Forelimb muscle (tissue), 1 donor: ENCODE results near the gene GPC6. TPM values are rescaled to one million over a fixed set of nuclear protein-coding genes. Genes with fewer than 3 reads are reported as not detected.
"Not testable (repeated sequence)": the region's sequence is repeated elsewhere in the genome, so short reads cannot be mapped to it uniquely, and the experiment has no call there.

Experiments used
- DNase-seq: peaks from one replicate; pipeline ENCODE4 v3.0.0-alpha.2; 2013; ENCODE audit warnings: low read depth
- polyA plus RNA-seq: library from polyadenylated mRNA; unstranded; fragments of 120-200 nt; gene quantifications from one replicate; pipeline ENCODE4 v1.2.1, GENCODE V29; 2013; ENCODE audit not compliant: insufficient read length

GPC6 gene
- polyA plus RNA-seq, 1 donor = 8.2 TPM

GRCh38 chr13:94323764-94324758 lies 1097.5 kb downstream of the GPC6 start:
- DNase-seq = no peak

- DNase-seq = no peak
These were observed 1098.3 kb downstream of the GPC6 start for GRCh38 chr13:94324767-94325540.

- DNase-seq = no peak
These were observed 1099.0 kb downstream of the GPC6 start for GRCh38 chr13:94325650-94326049.

- no peak for DNase-seq
These were observed 1100.7 kb downstream of the GPC6 start for GRCh38 chr13:94327318-94327717.

- no peak for DNase-seq
These were observed 1101.9 kb downstream of the GPC6 start for GRCh38 chr13:94328381-94329041.

DNA sequence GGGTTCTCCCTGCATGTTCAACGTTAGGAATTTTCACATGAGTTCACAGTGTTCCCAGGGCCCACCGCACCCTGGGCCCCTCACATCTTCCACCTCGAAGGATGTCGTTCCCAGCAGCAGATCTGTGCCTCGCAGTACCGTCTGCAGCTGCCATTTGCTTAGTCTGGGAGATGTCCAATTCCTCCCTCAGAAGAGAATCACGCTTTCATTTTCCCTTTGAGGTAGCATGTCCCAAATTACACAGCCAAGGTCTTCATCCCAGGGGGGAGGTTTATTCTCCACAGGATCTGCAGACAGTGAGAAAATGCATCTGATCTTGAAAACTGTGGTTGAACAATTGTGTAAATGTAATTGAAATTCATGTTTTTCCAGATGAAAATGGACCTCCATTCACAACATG lies 1102.7 kb downstream of the GPC6 start:
- DNase-seq = no peak

DNA sequence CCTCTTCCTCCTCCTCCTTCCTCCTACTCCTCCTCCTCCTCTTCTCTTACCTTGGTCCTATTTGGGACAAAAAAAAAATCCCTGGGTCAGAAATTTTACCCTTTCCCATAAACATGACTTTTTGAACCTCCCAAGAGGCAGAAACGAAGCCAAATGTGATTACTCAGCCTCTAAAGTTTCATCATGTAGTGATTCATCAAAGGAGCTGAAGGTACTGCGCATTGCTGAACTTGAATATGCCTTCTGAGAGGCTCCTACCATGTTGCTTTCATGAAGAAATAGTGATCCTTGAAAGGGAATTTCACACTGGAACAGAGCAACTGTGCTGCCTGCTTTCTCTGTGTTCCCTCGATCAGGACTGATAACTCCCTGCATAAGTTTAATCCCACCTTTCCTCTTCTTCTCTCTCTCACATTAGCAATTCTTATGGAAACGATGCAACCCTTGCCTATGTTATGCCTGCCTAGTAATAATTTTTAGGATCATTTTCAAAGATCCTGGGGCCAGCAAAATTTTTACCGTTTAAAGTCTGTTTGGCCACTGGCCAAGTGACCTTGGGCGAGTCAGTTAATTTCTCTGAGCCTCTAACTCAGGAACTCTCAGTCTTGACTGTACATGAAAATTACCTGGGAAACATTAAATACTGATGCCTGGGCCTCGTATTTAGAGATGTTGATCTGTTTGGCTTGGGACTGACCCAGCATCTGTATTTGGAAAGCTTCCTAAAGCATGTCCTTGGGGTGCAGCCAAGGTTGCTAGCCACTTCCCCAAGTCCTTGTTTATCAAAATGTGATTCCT lies 1103.3 kb downstream of the GPC6 start:
- DNase-seq = no peak

- DNase-seq = no peak
These were observed 1104.0 kb downstream of the GPC6 start for GRCh38 chr13:94330552-94331071.

DNA sequence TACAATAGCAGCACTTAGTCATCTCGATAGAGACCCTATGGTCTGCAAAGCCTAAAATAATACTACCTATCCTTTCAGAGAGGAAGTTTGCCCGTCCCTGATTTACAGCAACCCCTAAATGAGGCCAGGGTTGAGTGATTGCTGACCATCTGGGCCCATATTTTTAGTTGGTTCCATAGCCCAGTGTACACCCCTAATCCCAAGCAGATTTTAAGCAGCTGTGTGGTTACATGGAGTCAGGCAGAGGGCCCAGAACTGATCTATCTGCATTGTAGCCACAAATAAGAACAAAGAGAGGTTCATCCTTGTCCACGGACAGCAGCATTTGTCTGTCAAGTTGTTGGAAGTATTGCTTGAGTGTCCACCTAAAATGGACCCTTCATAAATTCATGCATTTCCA lies 1104.7 kb downstream of the GPC6 start:
- DNase-seq = no peak

- no peak for DNase-seq
These were observed 1105.9 kb downstream of the GPC6 start for GRCh38 chr13:94332359-94333096.

DNA sequence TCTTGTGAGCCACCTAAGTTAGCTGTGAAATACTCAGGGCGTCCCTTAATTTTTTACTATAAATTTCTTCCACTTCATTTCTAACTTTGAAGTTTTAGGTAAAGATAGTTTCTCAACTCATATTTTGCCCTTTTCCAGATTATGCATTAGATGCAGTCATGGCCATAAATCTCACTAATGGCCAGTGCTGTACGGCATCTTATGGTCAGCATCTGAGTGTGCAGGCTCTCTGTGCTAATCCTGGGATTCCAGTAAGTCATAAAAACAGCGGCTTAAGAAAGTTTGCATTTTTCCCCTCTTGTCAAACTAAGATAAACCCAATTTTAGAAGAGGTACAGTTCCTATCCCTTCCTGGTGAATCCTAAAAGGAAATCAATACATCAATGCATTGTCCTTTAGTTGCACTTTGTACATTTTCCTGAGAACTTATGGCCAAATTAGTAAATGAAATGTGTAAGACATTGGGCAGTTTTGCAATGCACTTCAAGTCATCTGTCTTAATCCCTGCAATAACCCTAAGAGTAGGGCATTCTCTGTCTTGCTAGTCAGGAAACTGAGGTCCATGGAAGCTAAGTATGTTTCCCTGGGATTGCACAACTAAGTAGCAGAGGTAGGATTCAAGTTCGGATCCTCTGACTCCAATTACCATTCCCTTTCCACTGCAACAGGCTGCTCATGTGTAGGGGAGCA lies 1106.7 kb downstream of the GPC6 start:
- DNase-seq = no peak

DNA sequence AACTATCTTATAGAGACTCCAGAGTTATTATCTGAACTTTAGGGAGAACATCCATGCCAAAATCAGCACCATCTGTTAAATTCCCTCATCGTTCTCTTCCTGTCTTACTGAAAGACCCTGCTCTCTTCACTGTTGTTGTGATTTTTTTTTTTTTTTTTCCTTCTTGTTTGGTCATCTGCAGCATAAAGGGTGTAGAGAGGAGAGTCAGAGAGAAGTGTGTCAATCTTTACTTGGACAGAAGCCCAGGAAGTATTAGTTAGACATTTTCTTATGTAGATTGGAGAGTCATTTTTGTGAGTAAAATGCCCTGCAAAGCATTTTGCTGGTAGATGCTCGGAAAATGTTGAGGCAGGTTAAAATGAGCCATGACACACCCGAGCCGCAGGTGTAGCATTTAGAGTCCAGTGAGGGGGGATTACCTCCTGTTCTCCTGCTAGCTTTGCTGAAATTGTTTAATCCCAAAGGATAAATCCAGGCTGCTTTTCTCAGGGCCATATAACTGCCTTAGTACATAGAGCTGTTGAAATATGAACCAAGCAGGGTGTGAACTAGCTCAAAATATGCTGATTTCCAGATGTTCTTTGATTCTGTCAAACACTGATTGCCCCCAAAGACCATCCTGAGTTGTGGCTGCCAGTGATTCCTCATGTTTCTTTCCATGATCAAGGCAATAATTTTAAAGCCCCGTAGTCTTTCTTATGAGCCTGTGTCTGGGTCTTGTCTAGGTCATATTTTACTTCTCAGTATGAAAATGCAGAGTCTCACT lies 1109.3 kb downstream of the GPC6 start:
- DNase-seq = no peak

DNA sequence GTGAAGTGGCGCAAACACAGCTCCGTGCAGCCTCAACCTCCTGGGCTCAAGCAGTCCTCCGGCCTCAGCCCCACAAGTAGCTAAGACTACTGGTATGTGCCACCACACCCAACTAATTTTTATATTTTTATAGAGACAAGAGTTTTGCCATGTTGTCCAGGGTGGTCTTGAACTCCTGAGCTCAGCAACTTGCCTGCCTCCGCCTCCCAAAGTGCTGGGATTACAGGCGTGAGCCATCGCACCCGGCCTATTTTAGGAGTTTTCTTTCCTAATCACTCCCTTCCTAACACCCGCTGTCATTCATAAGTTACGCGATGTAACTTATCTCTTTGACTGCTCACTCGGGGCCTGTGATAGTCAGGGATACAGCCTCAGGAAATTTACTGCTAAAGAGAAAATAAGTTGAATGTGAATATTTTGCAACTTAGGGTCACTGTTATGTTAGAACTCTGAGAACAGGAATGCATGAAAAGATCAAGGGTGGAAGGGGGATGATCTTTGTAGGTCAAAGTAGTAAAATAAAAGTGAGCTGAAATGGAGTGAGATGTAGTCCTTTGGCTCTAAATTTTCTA lies 1112.6 kb downstream of the GPC6 start:
- DNase-seq = no peak

GRCh38 chr13:94342436-94343242 lies 1116.0 kb downstream of the GPC6 start:
- no peak for DNase-seq

GRCh38 chr13:94343243-94343585 lies 1116.6 kb downstream of the GPC6 start:
- no peak for DNase-seq

GRCh38 chr13:94343687-94344086 lies 1117.1 kb downstream of the GPC6 start:
- not testable (repeated sequence) for DNase-seq

DNA sequence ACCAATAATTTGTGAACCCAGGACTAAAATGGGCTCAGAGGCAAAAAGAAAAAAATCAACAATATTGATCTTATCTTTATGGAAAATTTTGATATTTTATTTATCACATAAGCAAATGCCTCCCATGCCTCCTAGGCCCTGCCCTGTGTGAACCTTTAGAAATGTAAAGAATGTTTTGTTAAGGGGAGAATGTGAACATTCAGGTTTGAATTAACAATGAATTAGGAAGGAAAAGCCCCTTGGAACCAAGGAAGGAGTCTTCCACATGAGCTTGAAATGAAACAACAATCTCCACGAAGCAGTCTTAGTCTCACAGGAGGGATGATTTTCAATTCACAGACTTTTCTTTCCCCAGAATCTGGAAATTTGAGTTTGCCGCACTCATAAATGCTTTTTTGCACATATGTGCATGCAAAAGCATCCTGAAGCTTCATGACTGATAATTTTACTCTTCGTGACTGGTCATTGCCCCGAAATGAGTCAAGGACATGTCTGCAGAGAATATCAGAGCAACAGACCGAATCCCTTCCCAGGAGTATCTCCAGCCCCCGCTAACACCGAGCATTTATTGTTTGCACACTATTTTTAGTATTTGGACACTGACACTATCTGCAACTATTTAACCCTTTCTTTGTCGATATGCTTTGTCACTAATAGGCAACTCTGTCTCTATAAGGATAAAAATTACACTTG lies 1117.7 kb downstream of the GPC6 start:
- no peak for DNase-seq
